Vagina (tissue), 2 donors: ENCODE measurements around the gene GKN2.

Experiments
- CTCF ChIP-seq, 3 experiments: fragments of 450-650 bp in 2 of 3; fragments of 200-600 bp in 1 of 3; sonication (generic) in 1 of 3; IDR thresholded peaks; one replicate each; pipeline ENCODE4 v1.5.1; 2017 to 2019; ENCODE audit warnings: antibody characterized with exemption in 3 of 3, mild to moderate bottlenecking in 2 of 3, moderate library complexity in 2 of 3
- POLR2A ChIP-seq, 2 donors: fragments of 450-650 bp; IDR thresholded peaks; one replicate each; pipeline ENCODE4 v1.6.1; 2017; ENCODE audit warnings: antibody characterized with exemption in 2 of 2, mild to moderate bottlenecking in 2 of 2, moderate library complexity in 2 of 2
- POLR2AphosphoS5 ChIP-seq, 2 donors: sonication (generic); formaldehyde crosslinking; IDR thresholded peaks; one replicate each; pipeline ENCODE4 v1.9.0; 2017; ENCODE audit warnings: antibody characterized with exemption in 2 of 2, mild to moderate bottlenecking in 2 of 2, low read depth in 1 of 2; ENCODE audit not compliant: insufficient read depth in 1 of 2

DNA sequence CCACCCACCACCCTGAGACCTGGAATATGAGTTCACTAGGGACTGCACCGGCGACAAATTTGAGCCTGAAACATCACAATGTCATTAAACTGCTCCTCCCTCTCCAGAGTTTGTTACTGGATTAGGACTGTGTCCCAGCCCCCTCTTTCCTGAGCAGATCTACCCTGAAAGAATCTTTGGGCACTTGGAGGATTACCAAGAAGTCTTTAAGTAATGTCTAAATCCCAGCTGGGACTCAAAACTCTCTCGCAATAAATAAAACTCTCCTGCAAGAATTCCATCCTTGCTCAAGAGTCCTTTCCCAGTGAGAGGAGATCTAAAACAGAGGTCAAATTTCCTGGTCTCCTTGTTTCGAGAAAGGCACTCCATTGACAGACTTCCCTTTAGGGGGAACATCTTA, 20.9 kb downstream of the GKN2 start:
- TF ChIP-seq CTCF (IDR thresholded peaks at IDR 0.05) (no peak), POLR2A (IDR thresholded peaks at IDR 0.05) (no peak), POLR2AphosphoS5 (IDR thresholded peaks at IDR 0.05; ENCODE audit: insufficient read depth in 1 of 2, low read depth in 1 of 2) (no peak)
